Endodermal cell (in vitro differentiated cells): ENCODE measurements around the gene C15orf39. TPM values are rescaled to one million over a fixed set of nuclear protein-coding genes. Genes with fewer than 3 reads are reported as not detected.

Source experiments
- DNase-seq: peaks from one replicate; pipeline ENCODE4 v3.0.0-alpha.2; 2017
- H3K27ac ChIP-seq: 2 replicates; pipeline ENCODE4 v1.5.1; 2013; ENCODE audit warnings: mild to moderate bottlenecking, low read depth, low read length, moderate library complexity
- H3K27me3 ChIP-seq: 2 replicates; pipeline ENCODE4 v1.6.1; 2013; ENCODE audit warnings: mild to moderate bottlenecking, low read length, moderate library complexity; ENCODE audit not compliant: insufficient read depth, control insufficient read depth, poor library complexity, severe bottlenecking
- H3K36me3 ChIP-seq: 2 replicates; pipeline ENCODE4 v1.7.0; 2013; ENCODE audit warnings: mild to moderate bottlenecking, low read length, moderate library complexity; ENCODE audit not compliant: control insufficient read depth, insufficient read depth
- H3K4me1 ChIP-seq: one replicate; pipeline ENCODE4 v1.7.0; 2013; ENCODE audit warnings: low read length; ENCODE audit not compliant: control insufficient read depth, insufficient read depth
- H3K4me3 ChIP-seq: 2 replicates; pipeline ENCODE4 v1.5.1; 2013; ENCODE audit warnings: mild to moderate bottlenecking, low read length, moderate library complexity
- H3K9ac ChIP-seq: 2 replicates; pipeline ENCODE4 v1.6.1; 2013; ENCODE audit warnings: mild to moderate bottlenecking, low read length, moderate library complexity; ENCODE audit not compliant: poor library complexity, severe bottlenecking; ENCODE audit errors: extremely low read depth
- H3K9me3 ChIP-seq: 2 replicates; pipeline ENCODE4 v1.6.1; 2013; ENCODE audit warnings: mild to moderate bottlenecking, low read length, moderate library complexity; ENCODE audit not compliant: control insufficient read depth
- H3K27ac Mint-ChIP-seq: 2 replicates; pipeline ENCODE4 v1.8.0; 2020; ENCODE audit warnings: mixed read lengths
- H3K27me3 Mint-ChIP-seq: 2 replicates; pipeline ENCODE4 v1.8.0; 2021; ENCODE audit warnings: mild to moderate bottlenecking, mixed read lengths; ENCODE audit not compliant: insufficient read depth
- H3K36me3 Mint-ChIP-seq: 2 replicates; pipeline ENCODE4 v1.8.0; 2020; ENCODE audit warnings: low read depth, mixed read lengths
- H3K4me1 Mint-ChIP-seq: 2 replicates; pipeline ENCODE4 v1.8.0; 2020; ENCODE audit warnings: mixed read lengths
- H3K4me3 Mint-ChIP-seq: 2 replicates; pipeline ENCODE4 v1.8.0; 2020; ENCODE audit warnings: mild to moderate bottlenecking, moderate library complexity, mixed read lengths
- H3K9me3 Mint-ChIP-seq: 2 replicates; pipeline ENCODE4 v1.8.0; 2020; ENCODE audit warnings: mild to moderate bottlenecking, mixed read lengths
- WGBS, 2 experiments: methylation state at CpG; one replicate each; pipeline versions ENCODE4 v1.1.5 to v1.1.7; 2013; ENCODE audit warnings: missing lambda C conversion rate in 2 of 2, mixed read lengths in 1 of 2; ENCODE audit not compliant: insufficient coverage in 1 of 2, insufficient read length in 1 of 2; 5-methylcytosine and 5-hydroxymethylcytosine counted together
- total RNA-seq, 2 donors: library from RNA; stranded (reverse); fragmentation: NEBNext Ultra II Directional in 1 of 2; extraction: Animal tissue kit (Norgen Biotek cat#: 25700) in 1 of 2; gene quantifications; 2 replicates in 1 of 2; 3 replicates in 1 of 2; pipeline ENCODE4 v1.2.1, GENCODE V29; 2021
- TF ChIP-seq, protein P1 (sequence below): fragments of 200-600 bp; sonication (generic); conservative IDR thresholded peaks from 2 replicates; pipeline ENCODE4 v1.5.0; 2021; ENCODE audit warnings: antibody characterized with exemption, mild to moderate bottlenecking

The C15orf39 gene
- total RNA-seq, 2 donors from 2014 or later: 19.0 to 22.2 TPM

DNA sequence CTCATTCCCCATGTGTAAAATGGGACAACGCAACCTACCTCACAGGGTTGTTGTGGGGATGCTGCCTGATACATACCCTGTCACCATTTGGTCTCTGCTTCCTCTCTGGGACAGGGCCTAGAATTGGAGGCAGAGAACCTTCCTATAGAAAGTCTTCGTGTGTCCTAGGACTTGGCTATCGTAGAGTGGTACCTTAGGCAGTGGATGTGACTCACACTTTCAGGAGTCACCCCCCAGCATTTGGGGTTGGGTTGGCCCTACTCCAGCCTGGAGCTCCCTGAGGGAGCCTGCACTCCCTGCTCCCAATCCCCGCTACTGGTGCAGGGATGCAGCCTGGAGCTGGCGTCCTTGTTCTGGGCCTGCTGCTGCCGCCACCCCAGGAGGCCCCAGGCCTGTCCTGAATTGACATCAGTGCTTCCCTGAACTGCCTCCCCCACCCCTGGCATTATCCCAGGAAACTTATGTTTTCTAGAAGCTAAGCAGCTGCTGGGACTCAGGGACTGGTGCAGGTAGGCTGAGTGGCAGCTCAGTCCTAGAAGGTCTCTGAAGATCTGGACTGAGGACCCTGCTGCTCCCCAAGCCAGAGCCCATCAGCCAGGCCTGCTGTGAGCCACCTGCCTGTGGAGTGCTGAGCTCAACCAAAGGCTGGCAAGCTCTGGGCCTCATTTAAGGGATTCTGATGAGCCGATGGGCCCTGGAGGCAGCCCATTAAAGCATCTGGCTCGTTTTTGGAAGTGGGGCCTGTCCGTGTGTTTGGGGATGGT lies 9.9 kb downstream of the C15orf39 start:
- Mint-ChIP-seq H3K36me3 (peaks cover 26% of the 10 kb centered on the region), H3K4me1 (peaks cover 6% of the 10 kb centered on the region), H3K4me3 (no peak overlapping the region), H3K27me3 (no peaks in the 10 kb centered on the region), H3K9me3 (no peaks in the 10 kb centered on the region), H3K27ac (no peak overlapping the region)
- H3K9ac ChIP-seq: no peak overlapping the region
- no peaks in the 10 kb centered on the region for H3K4me1 ChIP-seq
- H3K4me3 ChIP-seq: no peak overlapping the region
- TF ChIP-seq, protein P1, sequence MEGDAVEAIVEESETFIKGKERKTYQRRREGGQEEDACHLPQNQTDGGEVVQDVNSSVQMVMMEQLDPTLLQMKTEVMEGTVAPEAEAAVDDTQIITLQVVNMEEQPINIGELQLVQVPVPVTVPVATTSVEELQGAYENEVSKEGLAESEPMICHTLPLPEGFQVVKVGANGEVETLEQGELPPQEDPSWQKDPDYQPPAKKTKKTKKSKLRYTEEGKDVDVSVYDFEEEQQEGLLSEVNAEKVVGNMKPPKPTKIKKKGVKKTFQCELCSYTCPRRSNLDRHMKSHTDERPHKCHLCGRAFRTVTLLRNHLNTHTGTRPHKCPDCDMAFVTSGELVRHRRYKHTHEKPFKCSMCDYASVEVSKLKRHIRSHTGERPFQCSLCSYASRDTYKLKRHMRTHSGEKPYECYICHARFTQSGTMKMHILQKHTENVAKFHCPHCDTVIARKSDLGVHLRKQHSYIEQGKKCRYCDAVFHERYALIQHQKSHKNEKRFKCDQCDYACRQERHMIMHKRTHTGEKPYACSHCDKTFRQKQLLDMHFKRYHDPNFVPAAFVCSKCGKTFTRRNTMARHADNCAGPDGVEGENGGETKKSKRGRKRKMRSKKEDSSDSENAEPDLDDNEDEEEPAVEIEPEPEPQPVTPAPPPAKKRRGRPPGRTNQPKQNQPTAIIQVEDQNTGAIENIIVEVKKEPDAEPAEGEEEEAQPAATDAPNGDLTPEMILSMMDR: no peak
- no peaks in the 10 kb centered on the region for H3K9me3 ChIP-seq
- H3K27me3 ChIP-seq: no peaks in the 10 kb centered on the region
- H3K27ac ChIP-seq: no peak overlapping the region
- 95 to 98% methylated on average over 6 to 9 of the region's 9 CpGs for WGBS, 2 experiments
- DNase-seq: no peak
- H3K36me3 ChIP-seq: peaks cover 42% of the 10 kb centered on the region

- Mint-ChIP-seq H3K4me3 (no peak overlapping the region), H3K27ac (no peak overlapping the region), H3K9me3 (no peaks in the 10 kb centered on the region), H3K27me3 (no peaks in the 10 kb centered on the region), H3K36me3 (peaks cover 26% of the 10 kb centered on the region), H3K4me1 (peaks cover 6% of the 10 kb centered on the region)
- no peak overlapping the region for H3K27ac ChIP-seq
- 94 to 97% methylated on average over 7 of the region's 7 CpGs for WGBS, 2 experiments
- no peaks in the 10 kb centered on the region for H3K27me3 ChIP-seq
- DNase-seq: no peak
- H3K4me1 ChIP-seq: no peaks in the 10 kb centered on the region
- H3K4me3 ChIP-seq: no peak overlapping the region
- H3K9ac ChIP-seq: no peak overlapping the region
- H3K9me3 ChIP-seq: no peaks in the 10 kb centered on the region
- peaks cover 38% of the 10 kb centered on the region for H3K36me3 ChIP-seq
- TF ChIP-seq, protein P1: no peak
Observed at GRCh38 chr15:75212200-75212858, 10.6 kb downstream of the C15orf39 start.

DNA sequence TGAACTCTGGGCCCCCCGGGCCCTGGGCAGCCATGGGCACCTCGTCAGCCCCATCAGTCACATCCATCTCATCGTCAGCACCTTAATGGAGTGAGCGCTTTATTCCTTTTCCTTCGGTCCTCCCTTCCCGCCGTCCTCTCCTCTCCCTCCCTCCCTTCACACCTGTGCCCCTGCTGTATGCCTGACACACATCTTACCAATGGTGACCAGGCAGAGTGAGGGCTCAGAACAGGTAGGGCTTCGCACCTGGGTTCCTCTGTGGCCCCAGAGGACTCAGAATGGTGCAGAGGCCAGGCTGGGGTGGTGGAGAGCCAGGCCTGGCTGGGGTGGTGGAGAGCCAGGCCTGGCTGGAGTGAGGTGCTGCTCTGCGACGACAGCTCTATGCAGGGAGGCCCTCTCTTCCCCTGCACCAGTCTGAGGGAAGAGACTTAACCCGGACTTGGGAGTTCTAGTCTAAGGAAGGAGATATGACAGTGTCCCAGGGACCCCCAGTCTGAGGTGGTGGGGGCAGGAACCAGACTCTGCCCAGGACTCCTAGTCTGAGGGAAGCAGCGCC lies 11.6 kb downstream of the C15orf39 start:
- no peak overlapping the region for H3K4me3 Mint-ChIP-seq
- no peak overlapping the region for H3K4me3 ChIP-seq
- TF ChIP-seq, protein P1: no peak
- peaks cover 28% of the 10 kb centered on the region for H3K36me3 ChIP-seq
- no peak overlapping the region for H3K27ac Mint-ChIP-seq
- H3K9me3 Mint-ChIP-seq: no peaks in the 10 kb centered on the region
- H3K36me3 Mint-ChIP-seq: peaks cover 23% of the 10 kb centered on the region
- no peak overlapping the region for H3K9ac ChIP-seq
- no peaks in the 10 kb centered on the region for H3K27me3 ChIP-seq
- H3K4me1 Mint-ChIP-seq: peaks cover 6% of the 10 kb centered on the region
- no peaks in the 10 kb centered on the region for H3K4me1 ChIP-seq
- DNase-seq: no peak
- H3K27me3 Mint-ChIP-seq: no peaks in the 10 kb centered on the region
- WGBS, 2 experiments: 92 to 96% methylated on average over 7 to 12 of the region's 12 CpGs
- H3K27ac ChIP-seq: no peak overlapping the region
- H3K9me3 ChIP-seq: no peaks in the 10 kb centered on the region
